Hepatocyte (in vitro differentiated cells): Measurements from ENCODE around the gene ALX4.

Experiments
- EZH2 ChIP-seq: fragments of 200-600 bp; sonication (generic); IDR thresholded peaks from 2 replicates; pipeline ENCODE4 v1.6.1; 2016; ENCODE audit warnings: antibody characterized with exemption, mild to moderate bottlenecking, borderline replicate concordance
- EZH2phosphoT487 ChIP-seq: fragments of 200-600 bp; sonication (generic); IDR thresholded peaks from one replicate; pipeline ENCODE4 v1.6.1; 2018; ENCODE audit warnings: antibody characterized with exemption, mild to moderate bottlenecking, low read depth, moderate library complexity; ENCODE audit not compliant: unreplicated experiment, severe bottlenecking
- TF ChIP-seq, protein P1 (sequence below): fragments of 200-600 bp; sonication (generic); IDR thresholded peaks from 2 replicates; pipeline ENCODE4 v1.5.1; 2016; ENCODE audit warnings: antibody characterized with exemption, mild to moderate bottlenecking; ENCODE audit not compliant: poor library complexity

DNA sequence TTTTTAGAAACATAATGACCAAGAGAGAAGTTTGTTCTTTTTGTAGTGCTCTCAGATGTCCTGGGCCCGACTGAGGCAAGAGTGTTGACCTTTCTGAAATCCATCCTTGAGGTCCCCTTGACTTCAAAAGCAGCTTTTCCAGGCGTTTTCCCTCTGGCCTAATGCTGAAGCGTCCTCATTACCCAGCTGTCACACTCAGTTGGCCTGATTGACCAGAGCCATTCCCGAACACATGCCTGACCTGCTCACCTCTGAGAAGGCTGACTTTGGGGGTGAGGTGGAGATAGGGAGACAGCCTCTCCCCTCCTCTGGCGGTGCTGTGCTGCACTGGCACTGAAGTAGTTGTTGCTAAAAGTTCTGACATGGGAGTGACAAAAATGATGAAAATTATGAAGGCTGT, 66.9 kb downstream of the ALX4 start:
- TF ChIP-seq, protein P1, sequence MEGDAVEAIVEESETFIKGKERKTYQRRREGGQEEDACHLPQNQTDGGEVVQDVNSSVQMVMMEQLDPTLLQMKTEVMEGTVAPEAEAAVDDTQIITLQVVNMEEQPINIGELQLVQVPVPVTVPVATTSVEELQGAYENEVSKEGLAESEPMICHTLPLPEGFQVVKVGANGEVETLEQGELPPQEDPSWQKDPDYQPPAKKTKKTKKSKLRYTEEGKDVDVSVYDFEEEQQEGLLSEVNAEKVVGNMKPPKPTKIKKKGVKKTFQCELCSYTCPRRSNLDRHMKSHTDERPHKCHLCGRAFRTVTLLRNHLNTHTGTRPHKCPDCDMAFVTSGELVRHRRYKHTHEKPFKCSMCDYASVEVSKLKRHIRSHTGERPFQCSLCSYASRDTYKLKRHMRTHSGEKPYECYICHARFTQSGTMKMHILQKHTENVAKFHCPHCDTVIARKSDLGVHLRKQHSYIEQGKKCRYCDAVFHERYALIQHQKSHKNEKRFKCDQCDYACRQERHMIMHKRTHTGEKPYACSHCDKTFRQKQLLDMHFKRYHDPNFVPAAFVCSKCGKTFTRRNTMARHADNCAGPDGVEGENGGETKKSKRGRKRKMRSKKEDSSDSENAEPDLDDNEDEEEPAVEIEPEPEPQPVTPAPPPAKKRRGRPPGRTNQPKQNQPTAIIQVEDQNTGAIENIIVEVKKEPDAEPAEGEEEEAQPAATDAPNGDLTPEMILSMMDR: no peak
- TF ChIP-seq EZH2 (no peak), EZH2phosphoT487 (no peak)
